Esophagus muscularis mucosa (tissue), 4 donors: ENCODE measurements around the gene MRPS7. TPM values are rescaled to one million over a fixed set of nuclear protein-coding genes. Genes with fewer than 3 reads are reported as not detected.

Experiments used
- DNase-seq: peaks from one replicate; pipeline ENCODE4 v3.0.0-alpha.2; 2017; ENCODE audit errors: extremely low spot score
- H3K27ac ChIP-seq, 4 donors: fragments of 200-600 bp; sonication (generic); replicated peaks in 1 of 4; 1 replicate in 3 of 4; 2 replicates in 1 of 4; pipeline ENCODE4 v1.5.1; 2016 to 2019; ENCODE audit warnings: mild to moderate bottlenecking in 1 of 4
- H3K27me3 ChIP-seq, 4 donors: fragments of 200-600 bp; sonication (generic); one replicate each; pipeline versions ENCODE4 v1.5.1 to v1.6.0; 2016 to 2019
- H3K36me3 ChIP-seq, 4 donors: fragments of 200-600 bp; sonication (generic); one replicate each; pipeline ENCODE4 v1.5.1; 2016 to 2019
- H3K4me1 ChIP-seq, 4 donors: fragments of 200-600 bp; sonication (generic); one replicate each; pipeline ENCODE4 v1.5.1; 2016 to 2019
- H3K4me3 ChIP-seq, 4 donors: fragments of 200-600 bp; sonication (generic); 1 replicate in 2 of 4; 2 replicates in 2 of 4; pipeline ENCODE4 v1.5.1; 2016 to 2019; ENCODE audit warnings: mild to moderate bottlenecking in 4 of 4, moderate library complexity in 1 of 4
- H3K9me3 ChIP-seq, 4 donors: fragments of 200-600 bp; sonication (generic); 1 replicate in 3 of 4; 2 replicates in 1 of 4; pipeline ENCODE4 v1.5.1; 2016 to 2019
- CTCF ChIP-seq, 3 experiments: fragments of 200-600 bp in 2 of 3; fragments of 450-650 bp in 1 of 3; sonication (generic) in 2 of 3; IDR thresholded peaks; one replicate each; pipeline ENCODE4 v1.5.1; 2017 to 2019; ENCODE audit warnings: antibody characterized with exemption in 3 of 3, mild to moderate bottlenecking in 2 of 3, moderate library complexity in 1 of 3
- EP300 ChIP-seq: sonication (generic); formaldehyde crosslinking; IDR thresholded peaks from one replicate; pipeline ENCODE4 v1.6.1; 2017; ENCODE audit warnings: antibody characterized with exemption
- POLR2A ChIP-seq: fragments of 450-650 bp; IDR thresholded peaks from one replicate; pipeline ENCODE4 v1.6.1; 2017; ENCODE audit warnings: antibody characterized with exemption, moderate library complexity, mild to moderate bottlenecking, low read depth
- POLR2AphosphoS5 ChIP-seq, 2 donors: sonication (generic); formaldehyde crosslinking; IDR thresholded peaks; one replicate each; pipeline ENCODE4 v1.6.1; 2017; ENCODE audit warnings: antibody characterized with exemption in 2 of 2
- WGBS: methylation state at CpG from one replicate; pipeline ENCODE4 v1.1.5; 2018; 5-methylcytosine and 5-hydroxymethylcytosine counted together
- intact Hi-C: fragments of 100-400 bp; cut with DNase I; formaldehyde crosslinking; loops from one replicate; pipeline ENCODE4 v1.15.1; 2023
- total RNA-seq, 4 donors: library from RNA; depleted of rRNA; stranded (reverse); fragments of >200 nt; gene quantifications; one replicate each; pipeline versions ENCODE4 v1.1.0 to v1.2.1, GENCODE V29; 2016

The MRPS7 gene
- total RNA-seq, 4 donors from 2014 or later, result 37.8 to 40.6 (median 39.1) TPM

GRCh38 chr17:75238684-75239191, 22.9 kb upstream of the MRPS7 start:
- 17% methylated on average over 3 of the region's 13 CpGs for WGBS
- no peak overlapping the region for H3K4me3 ChIP-seq
- peaks cover 63 to 100% (median 98%) of the 10 kb centered on the region in 4 donors for H3K36me3 ChIP-seq
- H3K27me3 ChIP-seq, result no peaks in the 10 kb centered on the region
- DNase-seq, result no peak
- no peaks in the 10 kb centered on the region for H3K9me3 ChIP-seq
- intact Hi-C loops, result no loop called here
- TF ChIP-seq POLR2AphosphoS5 (IDR thresholded peaks at IDR 0.05) (peak in 1 of 2 donors; percentile 24), CTCF (IDR thresholded peaks at IDR 0.05) (peak; percentile 65 to 82 (median 67)), POLR2A (no peak), EP300 (no peak)
- H3K4me1 ChIP-seq, result peaks cover 11 to 25% (median 20%) of the 10 kb centered on the region in 4 donors
- H3K27ac ChIP-seq, result peak overlapping the region in 3 of 4 donors; percentile 4 to 28 (median 19)

GRCh38 chr17:75239214-75239613, 22.5 kb upstream of the MRPS7 start:
- no peaks in the 10 kb centered on the region for H3K27me3 ChIP-seq
- intact Hi-C loops, result no loop called here
- H3K4me3 ChIP-seq, result no peak overlapping the region
- peak overlapping the region in 3 of 4 donors; percentile 4 to 28 (median 14) for H3K27ac ChIP-seq
- TF ChIP-seq CTCF (IDR thresholded peaks at IDR 0.05) (no peak), POLR2AphosphoS5 (IDR thresholded peaks at IDR 0.05) (no peak), POLR2A (no peak), EP300 (no peak)
- WGBS, result 85% methylated on average over 9 of the region's 12 CpGs
- H3K9me3 ChIP-seq, result no peaks in the 10 kb centered on the region
- H3K36me3 ChIP-seq, result peaks cover 63 to 100% (median 99%) of the 10 kb centered on the region in 4 donors
- peaks cover 11 to 25% (median 20%) of the 10 kb centered on the region in 4 donors for H3K4me1 ChIP-seq
- no peak for DNase-seq

GRCh38 chr17:75239778-75240393, 21.8 kb upstream of the MRPS7 start:
- Histone ChIP-seq H3K36me3 (peaks cover 59 to 100% (median 99%) of the 10 kb centered on the region in 4 donors), H3K27ac (peak overlapping the region in 3 of 4 donors; percentile 7 to 56 (median 12)), H3K4me3 (no peak overlapping the region), H3K9me3 (no peaks in the 10 kb centered on the region), H3K4me1 (peaks cover 11 to 25% (median 20%) of the 10 kb centered on the region in 4 donors), H3K27me3 (no peaks in the 10 kb centered on the region)
- intact Hi-C loops, result no loop called here
- TF ChIP-seq POLR2A, result no peak
- no peak for TF ChIP-seq EP300
- no peak for TF ChIP-seq POLR2AphosphoS5 (IDR thresholded peaks at IDR 0.05)
- no peak for TF ChIP-seq CTCF (IDR thresholded peaks at IDR 0.05)
- no peak for DNase-seq
- WGBS, result 93% methylated on average over 22 of the region's 23 CpGs

- Histone ChIP-seq H3K4me3 (no peak overlapping the region), H3K36me3 (peaks cover 59 to 100% (median 99%) of the 10 kb centered on the region in 4 donors), H3K4me1 (peaks cover 11 to 25% (median 20%) of the 10 kb centered on the region in 4 donors), H3K27ac (peak overlapping the region in 3 of 4 donors; percentile 7 to 56 (median 12)), H3K9me3 (no peaks in the 10 kb centered on the region), H3K27me3 (no peaks in the 10 kb centered on the region)
- intact Hi-C loops, result no loop called here
- WGBS, result 57% methylated on average over 12 of the region's 23 CpGs
- DNase-seq, result no peak
- TF ChIP-seq EP300, result no peak
- TF ChIP-seq POLR2A, result no peak
- TF ChIP-seq POLR2AphosphoS5 (IDR thresholded peaks at IDR 0.05), result no peak
- TF ChIP-seq CTCF (IDR thresholded peaks at IDR 0.05), result peak; percentile 26 to 49 (median 39)
These were observed 21.1 kb upstream of the MRPS7 start for GRCh38 chr17:75240394-75241142.
